Measurements from ENCODE around the gene INSC. TPM values are rescaled to one million over a fixed set of nuclear protein-coding genes. Genes with fewer than 3 reads are reported as not detected.

INSC gene
- total and polyA plus RNA-seq, 2 of the 13 experiments (the other 11 are each of a cell fraction or from before 2014, with no cell fraction given), result 0.09 TPM; not detected in 1

GRCh38 chr11:15201586-15201985 is 86.9 kb downstream of the INSC start:
- Histone ChIP-seq H4K20me1 (ENCODE audit: insufficient read depth, low read length) (no peaks in the 10 kb centered on the region), H3K9me3 (ENCODE audit: low read length) (no peaks in the 10 kb centered on the region), H3K36me3 (replicated peaks in 1 of 2; ENCODE audit: control insufficient read depth in 1 of 2, insufficient read depth in 2 of 2, low read length in 2 of 2) (no peaks in the 10 kb centered on the region), H3K4me2 (ENCODE audit: low read depth, low read length) (no peak overlapping the region), H3K4me3 (replicated peaks in 1 of 3; ENCODE audit: insufficient read depth in 1 of 3, low read depth in 2 of 3, low read length in 3 of 3) (no peak overlapping the region), H3K9ac (ENCODE audit: insufficient read depth, low read depth, low read length) (no peak overlapping the region), H2AFZ (ENCODE audit: low read length) (no peak overlapping the region), H3K27ac (ENCODE audit: extremely low read length, insufficient read depth, low read length) (no peak overlapping the region), H3K4me1 (ENCODE audit: insufficient read depth, low read length) (peaks cover 3% of the 10 kb centered on the region), H3K79me2 (ENCODE audit: insufficient read depth, low read length) (no peaks in the 10 kb centered on the region), H3K27me3 (ENCODE audit: control insufficient read depth in 1 of 2, insufficient read depth in 2 of 2, low read length in 2 of 2) (no peaks in the 10 kb centered on the region)
- FAIRE-seq (no peak), DNase-seq (ENCODE audit: low spot score) (no peak), ATAC-seq (no peak)
- in situ Hi-C loops (cut with HindIII; ENCODE audit: extremely low pct_ligation_motif_present, low pct_unique_long_range_greater_than_20kb) (no loop called here), intact Hi-C loops (cut with micrococcal nuclease; ENCODE audit: unreplicated experiment) (no loop called here)
- WGBS (ENCODE audit: low lambda C conversion rate), result 40% methylated on average over 2 of the region's 4 CpGs
- ChIA-PET CTCF (ENCODE audit: low intra/inter-chr PET ratio, low total read pairs) (no interaction called here), POLR2A (no interaction called here)
- no TSS peak for BruUV-seq (replicated peaks)
- TF ChIP-seq ZNF749 (CRISPR knock-in tag; IDR thresholded peaks at IDR 0.05; ENCODE audit: borderline replicate concordance) (no peak), STAG1 (CRISPR knock-in tag; IDR thresholded peaks at IDR 0.05) (no peak), KDM3A (CRISPR knock-in tag; IDR thresholded peaks at IDR 0.05; ENCODE audit: low read depth) (no peak), POLR2A (IDR thresholded peaks at IDR 0.05; ENCODE audit: insufficient read depth in 1 of 2, low read depth in 2 of 2, low read length in 2 of 2) (no peak), ZNF609 (CRISPR knock-in tag; IDR thresholded peaks at IDR 0.05; ENCODE audit: borderline replicate concordance) (no peak), KAT7 (CRISPR knock-in tag; IDR thresholded peaks at IDR 0.05; ENCODE audit: borderline replicate concordance) (no peak), SAP130 (CRISPR knock-in tag; IDR thresholded peaks at IDR 0.05; ENCODE audit: low read depth) (no peak), ZSCAN20 (CRISPR knock-in tag; IDR thresholded peaks at IDR 0.05; ENCODE audit: borderline replicate concordance) (no peak), HINFP (CRISPR knock-in tag; IDR thresholded peaks at IDR 0.05; ENCODE audit: low read depth) (no peak)

Measured in HepG2 (cell line).